Stomach smooth muscle (tissue), 2 donors: Measurements from ENCODE around the gene PSEN2.

ENCODE experiments used
- H3K27ac ChIP-seq: one replicate; pipeline ENCODE4 v1.7.0; 2013; ENCODE audit warnings: mild to moderate bottlenecking, low read length, inconsistent platforms
- H3K27me3 ChIP-seq, 2 donors: one replicate each; pipeline ENCODE4 v1.7.0; 2013; ENCODE audit warnings: low read length in 2 of 2; ENCODE audit not compliant: insufficient read depth in 2 of 2, control insufficient read depth in 1 of 2
- H3K36me3 ChIP-seq, 2 donors: one replicate each; pipeline ENCODE4 v1.7.0; 2013; ENCODE audit warnings: low read length in 2 of 2; ENCODE audit not compliant: control insufficient read depth in 2 of 2, insufficient read depth in 2 of 2
- H3K4me1 ChIP-seq: one replicate; pipeline ENCODE4 v1.7.0; 2013; ENCODE audit warnings: low read length; ENCODE audit not compliant: control insufficient read depth, insufficient read depth
- H3K4me3 ChIP-seq, 2 donors: one replicate each; pipeline ENCODE4 v1.7.0; 2013; ENCODE audit warnings: low read length in 2 of 2
- H3K9ac ChIP-seq, 2 donors: one replicate each; pipeline ENCODE4 v1.7.0; 2013; ENCODE audit warnings: low read length in 2 of 2, mild to moderate bottlenecking in 1 of 2
- H3K9me3 ChIP-seq, 2 donors: one replicate each; pipeline ENCODE4 v1.7.0; 2013; ENCODE audit warnings: low read length in 2 of 2; ENCODE audit not compliant: control insufficient read depth in 2 of 2
- donor health status: healthy.
- donor health status: Pancreatic carcinoma.

The PSEN2 gene

GRCh38 chr1:226940806-226941067, 70.3 kb downstream of the PSEN2 start:
- Histone ChIP-seq H3K4me3 (peak overlapping the region; percentile 81 to 96), H3K9ac (peak overlapping the region; percentile 57 to 69), H3K27ac (no peak overlapping the region), H3K36me3 (no peaks in the 10 kb centered on the region), H3K27me3 (no peaks in the 10 kb centered on the region), H3K4me1 (peaks cover 55% of the 10 kb centered on the region), H3K9me3 (no peaks in the 10 kb centered on the region)

- Histone ChIP-seq H3K4me3 (peak overlapping the region in 1 of 2 donors; percentile 22), H3K9ac (no peak overlapping the region), H3K36me3 (no peaks in the 10 kb centered on the region), H3K4me1 (peaks cover 70% of the 10 kb centered on the region), H3K9me3 (no peaks in the 10 kb centered on the region), H3K27ac (no peak overlapping the region), H3K27me3 (no peaks in the 10 kb centered on the region)
Measured at GRCh38 chr1:226942392-226942791, 72.0 kb downstream of the PSEN2 start.

GRCh38 chr1:226943156-226943555, 72.7 kb downstream of the PSEN2 start:
- peaks cover 68% of the 10 kb centered on the region for H3K4me1 ChIP-seq
- H3K4me3 ChIP-seq = no peak overlapping the region
- no peak overlapping the region for H3K9ac ChIP-seq
- H3K36me3 ChIP-seq = no peaks in the 10 kb centered on the region
- no peaks in the 10 kb centered on the region for H3K9me3 ChIP-seq
- no peak overlapping the region for H3K27ac ChIP-seq
- H3K27me3 ChIP-seq = no peaks in the 10 kb centered on the region

GRCh38 chr1:226943927-226944326, 73.5 kb downstream of the PSEN2 start:
- no peaks in the 10 kb centered on the region for H3K27me3 ChIP-seq
- H3K4me1 ChIP-seq = peaks cover 60% of the 10 kb centered on the region
- no peak overlapping the region for H3K9ac ChIP-seq
- H3K27ac ChIP-seq = no peak overlapping the region
- no peak overlapping the region for H3K4me3 ChIP-seq
- no peaks in the 10 kb centered on the region for H3K9me3 ChIP-seq
- no peaks in the 10 kb centered on the region for H3K36me3 ChIP-seq

GRCh38 chr1:226945106-226945857, 74.9 kb downstream of the PSEN2 start:
- no peak overlapping the region for H3K9ac ChIP-seq
- peaks cover 56% of the 10 kb centered on the region for H3K4me1 ChIP-seq
- peak overlapping the region in 1 of 2 donors; percentile 22 for H3K4me3 ChIP-seq

More at GRCh38 chr1:226945106-226945857, 74.9 kb downstream of the PSEN2 start:
- Histone ChIP-seq H3K27me3 (no peaks in the 10 kb centered on the region), H3K9me3 (no peaks in the 10 kb centered on the region), H3K27ac (no peak overlapping the region), H3K36me3 (no peaks in the 10 kb centered on the region)
